Glutamatergic neuron (in vitro differentiated cells): ENCODE measurements around the gene ZFYVE21. TPM values are rescaled to one million over a fixed set of nuclear protein-coding genes. Genes with fewer than 3 reads are reported as not detected.
A peak's percentile ranks its signal among the peaks of the same experiment; 100 is the strongest.

Experiments used
- DNase-seq: peaks from one replicate; pipeline ENCODE4 v3.0.0; 2022
- H3K27ac Mint-ChIP-seq: one replicate; pipeline ENCODE4 v1.8.0; 2020; ENCODE audit warnings: mild to moderate bottlenecking, mixed read lengths, inconsistent platforms; ENCODE audit not compliant: unreplicated experiment
- H3K27me3 Mint-ChIP-seq: one replicate; pipeline ENCODE4 v1.8.0; 2020; ENCODE audit warnings: mild to moderate bottlenecking, moderate library complexity, mixed read lengths, inconsistent platforms; ENCODE audit not compliant: unreplicated experiment
- H3K36me3 Mint-ChIP-seq: one replicate; pipeline ENCODE4 v1.8.0; 2020; ENCODE audit warnings: mild to moderate bottlenecking, mixed read lengths, inconsistent platforms; ENCODE audit not compliant: unreplicated experiment
- H3K4me1 Mint-ChIP-seq: one replicate; pipeline ENCODE4 v1.8.0; 2020; ENCODE audit warnings: mild to moderate bottlenecking, low read depth, mixed read lengths, inconsistent platforms; ENCODE audit not compliant: unreplicated experiment
- H3K4me3 Mint-ChIP-seq: one replicate; pipeline ENCODE4 v1.8.0; 2020; ENCODE audit warnings: mild to moderate bottlenecking, mixed read lengths, inconsistent platforms; ENCODE audit not compliant: unreplicated experiment
- H3K9me3 Mint-ChIP-seq: one replicate; pipeline ENCODE4 v1.8.0; 2020; ENCODE audit warnings: mild to moderate bottlenecking, moderate library complexity, mixed read lengths, inconsistent platforms; ENCODE audit not compliant: unreplicated experiment
- CTCF ChIP-seq: fragments of 200-600 bp; sonication (generic); IDR thresholded peaks from one replicate; pipeline ENCODE4 v1.5.0; 2021; ENCODE audit not compliant: partially characterized antibody, unreplicated experiment
- total RNA-seq: library from RNA; stranded (reverse); fragmentation: NEBNext Ultra II Directional; extraction: Animal tissue kit (Norgen Biotek cat#: 25700); gene quantifications from one replicate; pipeline ENCODE4 v1.2.1, GENCODE V29; 2021; ENCODE audit not compliant: unreplicated experiment

Gene ZFYVE21
- total RNA-seq, 1 donor from 2014 or later: 49.1 TPM

- Mint-ChIP-seq H3K27ac (no peak overlapping the region), H3K27me3 (peaks cover 2% of the 10 kb centered on the region), H3K36me3 (peaks cover 3% of the 10 kb centered on the region), H3K4me3 (no peak overlapping the region), H3K9me3 (peaks cover 1% of the 10 kb centered on the region), H3K4me1 (peaks cover 7% of the 10 kb centered on the region)
- no peak for TF ChIP-seq CTCF
- DNase-seq: no peak
Measured at GRCh38 chr14:103725739-103726395, 10.3 kb downstream of the ZFYVE21 start.

- Mint-ChIP-seq H3K4me3 (no peak overlapping the region), H3K36me3 (peaks cover 3% of the 10 kb centered on the region), H3K4me1 (peaks cover 6% of the 10 kb centered on the region), H3K9me3 (peaks cover 1% of the 10 kb centered on the region), H3K27me3 (peaks cover 2% of the 10 kb centered on the region), H3K27ac (no peak overlapping the region)
- no peak for DNase-seq
- TF ChIP-seq CTCF: no peak
Measured at GRCh38 chr14:103726474-103726873, 10.9 kb downstream of the ZFYVE21 start.

- peaks cover 6% of the 10 kb centered on the region for H3K4me1 Mint-ChIP-seq
- H3K27me3 Mint-ChIP-seq: peaks cover 2% of the 10 kb centered on the region
- peaks cover 2% of the 10 kb centered on the region for H3K9me3 Mint-ChIP-seq
- no peak overlapping the region for H3K4me3 Mint-ChIP-seq
- TF ChIP-seq CTCF: no peak
- DNase-seq: peak; percentile 67
- no peak overlapping the region for H3K27ac Mint-ChIP-seq
- H3K36me3 Mint-ChIP-seq: peaks cover 3% of the 10 kb centered on the region
Measured at GRCh38 chr14:103727313-103727980, 11.8 kb downstream of the ZFYVE21 start.

GRCh38 chr14:103728141-103728540 lies 12.5 kb downstream of the ZFYVE21 start:
- peaks cover 6% of the 10 kb centered on the region for H3K4me1 Mint-ChIP-seq
- no peak for TF ChIP-seq CTCF
- peaks cover under 1% of the 10 kb centered on the region for H3K27me3 Mint-ChIP-seq
- H3K27ac Mint-ChIP-seq: peak overlapping the region; percentile 60
- peaks cover 3% of the 10 kb centered on the region for H3K36me3 Mint-ChIP-seq
- H3K4me3 Mint-ChIP-seq: no peak overlapping the region
- DNase-seq: no peak
- peaks cover 2% of the 10 kb centered on the region for H3K9me3 Mint-ChIP-seq

GRCh38 chr14:103728721-103729120 lies 13.1 kb downstream of the ZFYVE21 start:
- no peak for TF ChIP-seq CTCF
- Mint-ChIP-seq H3K27me3 (no peaks in the 10 kb centered on the region), H3K4me1 (peaks cover 6% of the 10 kb centered on the region), H3K36me3 (peaks cover 3% of the 10 kb centered on the region), H3K9me3 (peaks cover 2% of the 10 kb centered on the region), H3K4me3 (peak overlapping the region; percentile 47), H3K27ac (peak overlapping the region; percentile 60)
- DNase-seq: no peak
